SJCRH30 (cell line): ENCODE results near the gene LGI2. TPM values are rescaled to one million over a fixed set of nuclear protein-coding genes. Genes with fewer than 3 reads are reported as not detected.

ENCODE experiments used
- total RNA-seq: library from RNA; depleted of rRNA; stranded (reverse); fragments of >200 nt; shearing (Covaris generic); gene quantifications from 2 replicates; pipeline ENCODE4 v1.2.3, GENCODE V29; 2014; rRNA removed

LGI2 gene
- total RNA-seq, 1 experiment from 2014 or later, result 10.8 TPM

Other genes starting within 250 kb of the LGI2 start
- not detected in 2 replicates for gene SOD3, start 235.4 kb downstream of the LGI2 start, total RNA-seq
- 0.91 and 1.1 TPM in 2 replicates for gene CCDC149, start 117.9 kb downstream of the LGI2 start, total RNA-seq
- gene SEPSECS, start 129.5 kb upstream of the LGI2 start, total RNA-seq, result 7.3 and 7.6 TPM in 2 replicates
- gene PI4K2B, start 203.1 kb upstream of the LGI2 start, total RNA-seq, result 21.9 and 26.4 TPM in 2 replicates